K562 (cell line): ENCODE measurements around the gene TMEM242. TPM values are rescaled to one million over a fixed set of nuclear protein-coding genes. Genes with fewer than 3 reads are reported as not detected.

Experiments
- ATF3 ChIP-seq, 2 experiments: fragments of 450-650 bp in 1 of 2; sonication (generic) in 1 of 2; formaldehyde crosslinking in 1 of 2; IDR thresholded peaks in 1 of 2; conservative IDR thresholded peaks in 1 of 2; 2 replicates each; pipeline versions ENCODE4 v1.6.1 to v1.8.1; 2016 to 2023; ENCODE audit warnings: mild to moderate bottlenecking in 2 of 2, moderate library complexity in 2 of 2, inconsistent platforms in 1 of 2, missing genetic modification reagents in 1 of 2
- BDP1 ChIP-seq: IDR thresholded peaks from 3 replicates; pipeline ENCODE4 v1.6.1; 2011; ENCODE audit not compliant: insufficient read length, insufficient read depth
- CREB5 ChIP-seq: fragments of 250-450 bp; sonication (Bioruptor Pico); IDR thresholded peaks from 2 replicates; pipeline ENCODE4 v1.5.0; 2020; ENCODE audit warnings: mild to moderate bottlenecking
- DACH1 ChIP-seq: fragments of 450-650 bp; IDR thresholded peaks from 2 replicates; pipeline ENCODE4 v1.6.1; 2018; ENCODE audit not compliant: partially characterized antibody
- E2F3 ChIP-seq: fragments of 250-450 bp; sonication (Bioruptor Pico); IDR thresholded peaks from 2 replicates; pipeline ENCODE4 v1.4.0; 2020; ENCODE audit warnings: mild to moderate bottlenecking
- HDAC3 ChIP-seq: fragments of 450-650 bp; IDR thresholded peaks from 2 replicates; pipeline ENCODE4 v1.6.1; 2018; ENCODE audit warnings: borderline replicate concordance, mild to moderate bottlenecking, moderate library complexity; ENCODE audit not compliant: partially characterized antibody
- HNRNPK ChIP-seq: fragments of 200-400 bp; formaldehyde crosslinking; IDR thresholded peaks from one replicate; pipeline ENCODE4 v1.6.1; 2018; ENCODE audit warnings: mild to moderate bottlenecking, low read depth, low read length; ENCODE audit not compliant: poor library complexity, severe bottlenecking
- HOXB6 ChIP-seq: fragments of 250-450 bp; sonication (Bioruptor Pico); IDR thresholded peaks from 2 replicates; pipeline ENCODE4 v1.5.1; 2022; ENCODE audit warnings: mild to moderate bottlenecking, borderline replicate concordance
- MXI1 ChIP-seq: IDR thresholded peaks from 2 replicates; pipeline ENCODE4 v1.6.1; 2011; ENCODE audit warnings: low read depth, mild to moderate bottlenecking, improper control_type of control experiment, low read length
- NFIC ChIP-seq: fragments of 450-650 bp; IDR thresholded peaks from 2 replicates; pipeline ENCODE4 v1.6.1; 2017; ENCODE audit warnings: mild to moderate bottlenecking, inconsistent platforms
- PHF20 ChIP-seq: fragments of 450-650 bp; IDR thresholded peaks from 2 replicates; pipeline ENCODE4 v1.6.1; 2018; ENCODE audit not compliant: partially characterized antibody
- PHF8 ChIP-seq: fragments of 200-600 bp; sonication (generic); IDR thresholded peaks from 2 replicates; pipeline ENCODE4 v1.6.1; 2012; ENCODE audit warnings: mixed run types, mild to moderate bottlenecking, inconsistent platforms, low read length, moderate library complexity, borderline replicate concordance
- SLC30A9 ChIP-seq: fragments of 250-450 bp; sonication (Bioruptor Pico); IDR thresholded peaks from 2 replicates; pipeline ENCODE4 v1.8.0; 2022; ENCODE audit warnings: mild to moderate bottlenecking, moderate library complexity
- STAT5B ChIP-seq: fragments of 250-450 bp; sonication (Bioruptor Pico); IDR thresholded peaks from 2 replicates; pipeline ENCODE4 v1.8.0; 2021; ENCODE audit warnings: mild to moderate bottlenecking, inconsistent platforms
- YY1 ChIP-seq, 3 experiments: IDR thresholded peaks; 2 replicates each; pipeline ENCODE4 v1.6.1; 2011; ENCODE audit warnings: low read length in 2 of 3, mild to moderate bottlenecking in 2 of 3, moderate library complexity in 2 of 3, borderline replicate concordance in 1 of 3, control low read depth in 1 of 3, low read depth in 1 of 3; ENCODE audit not compliant: insufficient read depth in 3 of 3, insufficient replicate concordance in 2 of 3, control insufficient read depth in 1 of 3, insufficient read length in 1 of 3; ENCODE audit errors: extremely low read depth in 1 of 3
- ZBED1 ChIP-seq: IDR thresholded peaks from 2 replicates; pipeline ENCODE4 v1.6.1; 2014
- ZNF146 ChIP-seq: IDR thresholded peaks from one replicate; pipeline ENCODE4 v1.6.1; 2018; ENCODE audit warnings: missing compliant biosample characterization; ENCODE audit not compliant: unreplicated experiment
- ZNF217 ChIP-seq: sonication (generic); formaldehyde crosslinking; IDR thresholded peaks from 2 replicates; pipeline ENCODE4 v1.8.0; 2022; ENCODE audit warnings: mild to moderate bottlenecking, missing genetic modification reagents
- ZNF23 ChIP-seq: fragments of 250-450 bp; sonication (Bioruptor Pico); IDR thresholded peaks from 2 replicates; pipeline ENCODE4 v1.4.0; 2020; ENCODE audit warnings: mild to moderate bottlenecking
- ZNF384 ChIP-seq: IDR thresholded peaks from 2 replicates; pipeline ENCODE4 v1.6.1; 2012; ENCODE audit warnings: low read depth, low read length, improper control_type of control experiment
- ZNF586 ChIP-seq: fragments of 450-650 bp; formaldehyde crosslinking; conservative IDR thresholded peaks from 2 replicates; pipeline ENCODE4 v1.4.0; 2020; ENCODE audit warnings: mild to moderate bottlenecking, moderate library complexity
- ZNF766 ChIP-seq: fragments of 200-800 bp; sonication (Bioruptor generic); conservative IDR thresholded peaks from 2 replicates; pipeline ENCODE4 v1.6.1; 2016; ENCODE audit warnings: missing genetic modification characterization, missing compliant biosample characterization
- polyA plus RNA-seq, 8 experiments: library from polyadenylated mRNA; depleted of rRNA in 4 of 8; stranded (reverse) in 5 of 8; unstranded in 3 of 8; fragments of >200 nt; fragmentation: Nextera tagmentation in 2 of 8; fragmentation: Illumina TruSeq in 1 of 8; extraction: Ambion mirVana in 2 of 8; extraction: Trizol in 1 of 8; gene quantifications; 2 replicates each; pipeline versions ENCODE4 v1.2.1 to v1.2.3, GENCODE V29; 2011 to 2014; ENCODE audit warnings: inconsistent platforms in 1 of 8, missing spikeins in 1 of 8
- total RNA-seq, 7 experiments: library from RNA; depleted of rRNA in 6 of 7; stranded (reverse); fragments of >200 nt in 6 of 7; fragmentation: Illumina TruSeq in 2 of 7; extraction: Trizol in 2 of 7; gene quantifications; 2 replicates each; pipeline versions ENCODE4 v1.2.1 to v1.2.3, GENCODE V29; 2011 to 2021; ENCODE audit warnings: low replicate concordance in 1 of 7
- TF ChIP-seq, protein P1 (sequence below), 2 experiments: fragments of 450-650 bp; IDR thresholded peaks; 2 replicates each; pipeline ENCODE4 v1.6.1; 2016
- TF ChIP-seq, protein P2 (sequence below): fragments of 450-650 bp; IDR thresholded peaks from 2 replicates; pipeline ENCODE4 v1.6.1; 2016

The TMEM242 gene
- total and polyA plus RNA-seq, 9 of the 15 experiments (the other 6 are each of a cell fraction or from before 2014, with no cell fraction given) = 9.5 to 35.3 (median 16.5) TPM

DNA sequence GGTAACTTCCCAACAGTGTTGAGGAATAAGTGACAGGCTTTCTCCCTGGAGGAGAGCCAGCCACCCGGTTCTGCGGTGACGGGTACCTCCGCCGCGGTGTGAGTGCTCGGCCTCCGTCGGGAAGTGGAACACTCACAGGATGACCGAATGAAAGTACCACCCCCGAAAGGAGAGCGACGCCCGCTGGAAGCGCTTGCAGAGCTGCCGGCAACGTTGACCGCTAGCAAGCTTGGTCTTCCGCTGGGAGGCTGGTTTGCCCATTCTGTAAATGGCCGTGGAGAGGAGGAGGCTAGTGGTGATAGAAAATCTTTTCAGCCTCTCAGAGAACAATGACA is 614 bp upstream of the TMEM242 start (continued):
- TF ChIP-seq CREB5 = no peak
- TF ChIP-seq BDP1 = no peak
- TF ChIP-seq MXI1 = no peak
- no peak for TF ChIP-seq ZNF766 (CRISPR knock-in tag)
- TF ChIP-seq HDAC3 = no peak
- TF ChIP-seq ZNF23 (CRISPR knock-in tag) = no peak
- TF ChIP-seq ZNF586 (CRISPR knock-in tag) = no peak
- TF ChIP-seq, protein P1, sequence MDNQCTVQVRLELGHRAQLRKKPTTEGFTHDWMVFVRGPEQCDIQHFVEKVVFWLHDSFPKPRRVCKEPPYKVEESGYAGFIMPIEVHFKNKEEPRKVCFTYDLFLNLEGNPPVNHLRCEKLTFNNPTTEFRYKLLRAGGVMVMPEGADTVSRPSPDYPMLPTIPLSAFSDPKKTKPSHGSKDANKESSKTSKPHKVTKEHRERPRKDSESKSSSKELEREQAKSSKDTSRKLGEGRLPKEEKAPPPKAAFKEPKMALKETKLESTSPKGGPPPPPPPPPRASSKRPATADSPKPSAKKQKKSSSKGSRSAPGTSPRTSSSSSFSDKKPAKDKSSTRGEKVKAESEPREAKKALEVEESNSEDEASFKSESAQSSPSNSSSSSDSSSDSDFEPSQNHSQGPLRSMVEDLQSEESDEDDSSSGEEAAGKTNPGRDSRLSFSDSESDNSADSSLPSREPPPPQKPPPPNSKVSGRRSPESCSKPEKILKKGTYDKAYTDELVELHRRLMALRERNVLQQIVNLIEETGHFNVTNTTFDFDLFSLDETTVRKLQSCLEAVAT (IDR thresholded peaks at IDR 0.05) = peak in 1 of 2 experiments; percentile 51; a peak in 1 of 4 replicates
- no peak for TF ChIP-seq HOXB6 (CRISPR knock-in tag)
- no peak for TF ChIP-seq PHF20
- TF ChIP-seq, protein P2, sequence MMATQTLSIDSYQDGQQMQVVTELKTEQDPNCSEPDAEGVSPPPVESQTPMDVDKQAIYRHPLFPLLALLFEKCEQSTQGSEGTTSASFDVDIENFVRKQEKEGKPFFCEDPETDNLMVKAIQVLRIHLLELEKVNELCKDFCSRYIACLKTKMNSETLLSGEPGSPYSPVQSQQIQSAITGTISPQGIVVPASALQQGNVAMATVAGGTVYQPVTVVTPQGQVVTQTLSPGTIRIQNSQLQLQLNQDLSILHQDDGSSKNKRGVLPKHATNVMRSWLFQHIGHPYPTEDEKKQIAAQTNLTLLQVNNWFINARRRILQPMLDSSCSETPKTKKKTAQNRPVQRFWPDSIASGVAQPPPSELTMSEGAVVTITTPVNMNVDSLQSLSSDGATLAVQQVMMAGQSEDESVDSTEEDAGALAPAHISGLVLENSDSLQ = peak; percentile 60
- no peak for TF ChIP-seq ZNF146 (CRISPR knock-in tag)
- TF ChIP-seq PHF8 = no peak
- TF ChIP-seq NFIC = peak; percentile 53
- no peak for TF ChIP-seq ZNF384
- no peak for TF ChIP-seq E2F3
- TF ChIP-seq STAT5B = no peak
- no peak for TF ChIP-seq SLC30A9 (CRISPR knock-in tag)
- no peak for TF ChIP-seq DACH1
- TF ChIP-seq HNRNPK = no peak
- TF ChIP-seq YY1 (IDR thresholded peaks at IDR 0.05; ENCODE audit: borderline replicate concordance in 1 of 3, control insufficient read depth in 1 of 3, extremely low read depth in 1 of 3, insufficient read depth in 3 of 3, insufficient read length in 1 of 3, insufficient replicate concordance in 2 of 3, low read depth in 1 of 3, low read length in 2 of 3) = peak in 1 of 3 experiments; percentile 46
- TF ChIP-seq ATF3 (IDR thresholded peaks at IDR 0.05) = 0 out of 2 replicates have a peak, but pooled peaks have one; percentile 9
- no peak for TF ChIP-seq ATF3 (CRISPR knock-in tag; conservative IDR thresholded peaks at IDR 0.05)
- TF ChIP-seq ZNF217 = no peak
- no peak for TF ChIP-seq ZBED1
